Neural progenitor cell (in vitro differentiated cells): ENCODE measurements around the gene RAD51B.

Source experiments
- CTCF ChIP-seq: fragments of 200-600 bp; sonication (generic); IDR thresholded peaks from 2 replicates; pipeline ENCODE4 v1.5.1; 2017; ENCODE audit warnings: antibody characterized with exemption, mild to moderate bottlenecking
- EZH2phosphoT487 ChIP-seq: fragments of 200-600 bp; sonication (generic); IDR thresholded peaks from 2 replicates; pipeline ENCODE4 v1.6.1; 2017; ENCODE audit warnings: antibody characterized with exemption

DNA sequence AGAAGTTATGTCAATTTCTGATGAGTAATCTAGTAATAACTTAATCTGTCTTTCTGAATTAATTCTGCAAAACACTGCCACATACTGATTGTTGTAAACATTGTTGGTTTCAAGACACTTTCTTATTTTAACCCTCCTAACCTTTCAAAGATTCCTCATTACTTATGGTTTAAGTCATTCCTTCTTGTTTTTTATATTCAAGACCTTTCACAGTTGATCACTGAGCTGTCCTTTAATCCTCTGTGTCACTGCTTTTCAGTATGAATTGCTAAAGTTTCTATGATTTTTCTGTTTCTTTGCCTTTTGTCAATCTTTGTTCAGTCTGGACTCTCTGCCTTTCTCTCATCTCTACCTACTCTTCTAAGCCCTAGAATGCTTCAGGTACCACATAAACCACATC is 164.7 kb downstream of the RAD51B start:
- TF ChIP-seq EZH2phosphoT487 (no peak), CTCF (no peak)
